Uterus (tissue), 4 donors: Measurements from ENCODE around the gene MARCHF9. TPM values are rescaled to one million over a fixed set of nuclear protein-coding genes. Genes with fewer than 3 reads are reported as not detected.
"Not testable (repeated sequence)": the region's sequence is repeated elsewhere in the genome, so short reads cannot be mapped to it uniquely, and the experiment has no call there.

Source experiments
- DNase-seq, 2 donors: peaks; one replicate each; pipeline ENCODE4 v3.0.0-alpha.2; 2019 to 2020
- H3K27ac ChIP-seq, 2 donors: fragments of 200-600 bp; sonication (generic); 1 replicate in 1 of 2; 2 replicates in 1 of 2; pipeline ENCODE4 v1.5.1; 2016 to 2018
- H3K27me3 ChIP-seq, 2 donors: fragments of 200-600 bp; sonication (generic); one replicate each; pipeline ENCODE4 v1.5.1; 2018 to 2019; ENCODE audit warnings: control low read depth in 1 of 2
- H3K36me3 ChIP-seq, 2 donors: fragments of 200-600 bp; sonication (generic); one replicate each; pipeline ENCODE4 v1.5.1; 2019; ENCODE audit warnings: control low read depth in 1 of 2
- H3K4me1 ChIP-seq, 2 donors: fragments of 200-600 bp; sonication (generic); one replicate each; pipeline ENCODE4 v1.5.1; 2018 to 2019; ENCODE audit warnings: control low read depth in 1 of 2
- H3K4me3 ChIP-seq, 2 donors: fragments of 200-600 bp; sonication (generic); 1 replicate in 1 of 2; 2 replicates in 1 of 2; pipeline ENCODE4 v1.5.1; 2018 to 2019; ENCODE audit warnings: mild to moderate bottlenecking in 1 of 2
- H3K9me3 ChIP-seq, 2 donors: fragments of 200-600 bp; sonication (generic); one replicate each; pipeline ENCODE4 v1.5.1; 2019; ENCODE audit warnings: control low read depth in 1 of 2
- CTCF ChIP-seq, 4 experiments: fragments of 200-600 bp in 2 of 4; fragments of 450-650 bp in 2 of 4; sonication (generic) in 2 of 4; IDR thresholded peaks; one replicate each; pipeline ENCODE4 v1.5.1; 2016 to 2019; ENCODE audit warnings: antibody characterized with exemption in 4 of 4, mild to moderate bottlenecking in 2 of 4, moderate library complexity in 1 of 4
- POLR2A ChIP-seq, 2 donors: fragments of 450-650 bp; IDR thresholded peaks; one replicate each; pipeline ENCODE4 v1.6.1; 2016; ENCODE audit warnings: antibody characterized with exemption in 2 of 2, mild to moderate bottlenecking in 1 of 2, moderate library complexity in 1 of 2
- intact Hi-C: fragments of 100-400 bp; cut with DNase I; formaldehyde crosslinking; loops from one replicate; pipeline ENCODE4 v1.15.1; 2023; ENCODE audit warnings: low total_unique reads
- total RNA-seq, 4 donors: library from RNA; depleted of rRNA in 3 of 4; stranded (reverse); fragments of >200 nt in 3 of 4; gene quantifications; one replicate each; pipeline versions ENCODE4 v1.1.0 to v1.2.4, GENCODE V29; 2014 to 2023
- donor health status: DM: yes; HTN: yes; CAD: no.

MARCHF9 gene
- total RNA-seq, 4 donors from 2014 or later, result 5.1 to 7.6 (median 6.8) TPM; not detected in 1

GRCh38 chr12:57771236-57771872 is 16.5 kb downstream of the MARCHF9 start:
- TF ChIP-seq POLR2A (IDR thresholded peaks at IDR 0.05) (no peak), CTCF (IDR thresholded peaks at IDR 0.05) (no peak)
- peak overlapping the region; percentile 89 to 96 for H3K27ac ChIP-seq
- H3K4me3 ChIP-seq, result peak overlapping the region; percentile 63 to 64
- peaks cover 0 to 8% of the 10 kb centered on the region in 2 donors for H3K4me1 ChIP-seq
- peak; percentile 92 to 93 for DNase-seq
- intact Hi-C loops, result no loop called here
- H3K27me3 ChIP-seq, result no peaks in the 10 kb centered on the region
- H3K36me3 ChIP-seq, result no peaks in the 10 kb centered on the region
- no peaks in the 10 kb centered on the region for H3K9me3 ChIP-seq

DNA sequence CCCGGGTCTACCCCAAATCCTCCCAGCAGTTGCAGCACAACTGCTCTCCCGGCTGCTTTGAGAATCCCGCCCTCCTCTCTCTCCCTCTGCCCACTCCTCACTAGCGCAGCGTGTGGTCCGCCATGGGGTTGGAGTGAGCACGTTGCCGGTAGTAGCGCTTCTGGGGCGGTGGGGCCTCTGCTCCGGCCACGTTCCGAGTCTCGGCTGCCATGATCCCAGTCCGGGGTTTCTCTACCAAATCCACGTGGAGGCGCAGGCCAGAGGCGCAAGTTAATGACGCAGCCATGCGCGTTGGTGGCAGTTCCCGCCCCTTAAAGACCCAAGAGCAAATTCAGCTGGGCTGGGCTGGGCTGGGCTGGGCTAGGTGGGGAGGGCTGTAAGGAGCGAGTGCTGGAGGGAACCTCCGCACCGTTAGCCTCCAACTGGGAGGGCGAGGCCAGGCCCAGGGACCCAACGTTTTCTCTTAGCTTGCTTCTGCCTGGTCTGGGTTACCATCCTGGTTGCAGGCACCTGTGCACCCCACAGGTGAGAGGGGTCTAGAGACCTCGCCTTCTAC is 17.0 kb downstream of the MARCHF9 start, which contains the start of gene METTL1:
Gene METTL1, minus strand, starts transcription at position 233 of the 556 bp plus-strand sequence. Its CDS starts 22 bp downstream, at position 211.
- peak in 1 of 2 donors; percentile 65 for TF ChIP-seq POLR2A (IDR thresholded peaks at IDR 0.05)
- peak in 2 of 4 experiments; percentile 10 to 53 for TF ChIP-seq CTCF (IDR thresholded peaks at IDR 0.05)
- Histone ChIP-seq H3K27ac (peak within 1 kb of the TSS; percentile 89 to 96), H3K27me3 (no peaks in the 10 kb centered on the region), H3K4me3 (peak within 1 kb of the TSS; percentile 63 to 64), H3K36me3 (no peaks in the 10 kb centered on the region), H3K9me3 (no peaks in the 10 kb centered on the region), H3K4me1 (peaks cover 0 to 8% of the 10 kb centered on the region in 2 donors)
- intact Hi-C loops, result no loop called here
- peak; percentile 95 to 96 for DNase-seq

DNA sequence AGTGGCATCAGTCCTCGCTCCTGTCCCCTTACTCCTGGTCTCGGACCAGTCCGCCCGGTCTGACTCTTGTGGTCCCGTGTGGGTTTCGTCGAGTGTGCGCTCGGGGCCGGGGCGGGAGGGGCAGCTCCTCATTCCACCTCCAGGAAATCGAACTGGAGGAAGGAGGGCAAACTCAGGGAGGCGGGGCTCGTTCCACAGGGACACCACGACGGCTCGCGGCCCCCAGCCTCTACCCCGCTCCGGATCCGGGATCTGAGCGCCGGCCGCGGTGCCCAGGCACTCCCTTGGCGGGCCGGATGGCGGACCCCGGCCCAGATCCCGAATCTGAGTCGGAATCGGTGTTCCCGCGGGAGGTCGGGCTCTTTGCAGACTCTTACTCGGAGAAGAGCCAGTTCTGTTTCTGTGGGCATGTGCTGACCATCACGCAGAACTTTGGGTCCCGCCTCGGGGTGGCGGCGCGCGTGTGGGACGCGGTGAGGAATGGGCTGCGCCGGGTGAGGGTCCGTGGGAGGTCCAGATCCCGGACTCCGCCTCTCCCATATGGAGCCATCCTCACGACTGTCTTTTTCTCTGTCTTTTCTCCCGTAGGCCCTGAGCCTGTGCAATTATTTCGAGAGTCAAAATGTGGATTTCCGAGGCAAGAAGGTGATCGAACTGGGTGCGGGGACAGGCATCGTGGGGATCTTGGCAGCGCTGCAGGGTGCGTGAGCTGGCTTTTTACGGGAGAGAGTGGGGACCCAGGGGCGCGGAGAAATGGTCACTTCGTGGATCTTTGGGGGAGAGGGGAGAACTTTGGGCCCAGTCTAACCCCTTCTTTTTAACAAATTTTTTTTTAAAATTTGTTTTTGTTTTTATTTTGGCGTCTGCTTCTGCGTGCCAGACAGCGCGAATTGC is 17.8 kb downstream of the MARCHF9 start, which contains the start of gene EEF1AKMT3:
Gene EEF1AKMT3, plus strand, starts transcription at position 186 of the 894 bp plus-strand sequence. Its CDS starts 111 bp downstream, at position 297.
- Histone ChIP-seq H3K4me3 (peak within 1 kb of the TSS; percentile 63 to 64), H3K27me3 (no peaks in the 10 kb centered on the region), H3K27ac (peak within 1 kb of the TSS; percentile 89 to 96), H3K9me3 (no peaks in the 10 kb centered on the region), H3K36me3 (no peaks in the 10 kb centered on the region), H3K4me1 (peaks cover 0 to 8% of the 10 kb centered on the region in 2 donors)
- peak; percentile 61 to 63 for DNase-seq
- TF ChIP-seq CTCF (IDR thresholded peaks at IDR 0.05) (no peak), POLR2A (IDR thresholded peaks at IDR 0.05) (no peak)
- intact Hi-C loops, result no loop called here

- H3K27ac ChIP-seq, H3K9me3 ChIP-seq, H3K4me1 ChIP-seq, H3K36me3 ChIP-seq, intact Hi-C loops, H3K4me3 ChIP-seq, H3K27me3 ChIP-seq, DNase-seq: not testable (repeated sequence)
These were observed 19.7 kb downstream of the MARCHF9 start for GRCh38 chr12:57774634-57775033.

DNA sequence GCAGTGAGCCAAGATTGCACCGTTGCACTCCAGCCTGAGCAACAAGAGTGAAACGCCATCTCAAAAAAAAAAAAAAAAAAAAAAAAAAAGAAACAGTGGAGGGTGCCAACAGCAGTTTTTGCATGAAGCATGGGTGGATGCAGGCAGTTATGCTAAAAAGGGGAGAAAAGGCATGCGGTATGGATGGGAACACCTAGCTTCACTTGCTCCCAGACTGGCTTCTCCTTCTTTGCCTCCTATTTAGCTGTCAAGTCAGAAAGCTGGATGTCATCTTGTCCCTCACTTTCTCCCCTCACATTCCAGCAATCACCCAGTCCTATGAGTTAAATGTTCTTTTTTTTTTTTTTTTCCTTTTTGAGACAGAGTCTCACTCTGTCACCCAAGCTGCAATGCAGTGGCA is 20.1 kb downstream of the MARCHF9 start:
- no peaks in the 10 kb centered on the region for H3K27me3 ChIP-seq

More for the DNA sequence above, 20.1 kb downstream of the MARCHF9 start:
- TF ChIP-seq POLR2A (IDR thresholded peaks at IDR 0.05) (no peak), CTCF (IDR thresholded peaks at IDR 0.05) (no peak)
- intact Hi-C loops, result no loop called here
- Histone ChIP-seq H3K27ac (no peak overlapping the region), H3K4me1 (peaks cover 0 to 8% of the 10 kb centered on the region in 2 donors), H3K36me3 (no peaks in the 10 kb centered on the region), H3K4me3 (no peak overlapping the region), H3K9me3 (no peaks in the 10 kb centered on the region)
- DNase-seq, result no peak
